ENCODE data around the gene SLC9B1.
A peak's percentile ranks its signal among the peaks of the same experiment; 100 is the strongest.
"Not testable (repeated sequence)": the region's sequence is repeated elsewhere in the genome, so short reads cannot be mapped to it uniquely, and the experiment has no call there.

SLC9B1 gene

GRCh38 chr4:102868781-102869568, 150.5 kb downstream of the SLC9B1 start, which contains the start of gene CISD2:
TSS of gene CISD2 (plus strand) at chr4:102868992. CDS start at chr4:102869085, 93 bp downstream.
- H3K4me3 ChIP-seq (ENCODE audit: insufficient read length, low read depth), result peak within 1 kb of the TSS; percentile 69
- no peaks in the 10 kb centered on the region; the same call in 1 of the 2 replicates for H3K9me3 ChIP-seq (ENCODE audit: insufficient read depth, low read length)
- peaks cover 4% of the 10 kb centered on the region for H3K36me3 ChIP-seq (ENCODE audit: insufficient read depth, insufficient read length, low read length)
- no peak for TF ChIP-seq SUZ12 (IDR thresholded peaks at IDR 0.05; ENCODE audit: extremely low read depth, insufficient read depth, insufficient read length)
- no peak for TF ChIP-seq YY1 (IDR thresholded peaks at IDR 0.05; ENCODE audit: insufficient read depth, insufficient read length)
- TF ChIP-seq ZNF274 (IDR thresholded peaks at IDR 0.05; ENCODE audit: low read depth, low read length), result no peak
- H3K27me3 ChIP-seq (ENCODE audit: insufficient read depth, insufficient read length), result no peaks in the 10 kb centered on the region
- DNase-seq (ENCODE audit: low read depth, low spot score), result peak; percentile 72
- H3K9ac ChIP-seq (ENCODE audit: insufficient read length, low read depth), result peak within 1 kb of the TSS; percentile 84
- H3K4me1 ChIP-seq (ENCODE audit: insufficient read depth, insufficient read length), result no peaks in the 10 kb centered on the region

GRCh38 chr4:102868153-102868780, 151.2 kb downstream of the SLC9B1 start:
- peaks cover 4% of the 10 kb centered on the region for H3K36me3 ChIP-seq (ENCODE audit: insufficient read depth, insufficient read length, low read length)
- no peak for TF ChIP-seq SUZ12 (IDR thresholded peaks at IDR 0.05; ENCODE audit: extremely low read depth, insufficient read depth, insufficient read length)
- TF ChIP-seq YY1 (IDR thresholded peaks at IDR 0.05; ENCODE audit: insufficient read depth, insufficient read length), result no peak
- TF ChIP-seq ZNF274 (IDR thresholded peaks at IDR 0.05; ENCODE audit: low read depth, low read length), result no peak
- no peaks in the 10 kb centered on the region for H3K4me1 ChIP-seq (ENCODE audit: insufficient read depth, insufficient read length)
- H3K4me3 ChIP-seq (ENCODE audit: insufficient read length, low read depth), result peak overlapping the region; percentile 69
- H3K27me3 ChIP-seq (ENCODE audit: insufficient read depth, insufficient read length), result no peaks in the 10 kb centered on the region
- no peaks in the 10 kb centered on the region; the same call in 1 of the 2 replicates for H3K9me3 ChIP-seq (ENCODE audit: insufficient read depth, low read length)
- DNase-seq (ENCODE audit: low read depth, low spot score), result no peak
- H3K9ac ChIP-seq (ENCODE audit: insufficient read length, low read depth), result peak overlapping the region; percentile 82

GRCh38 chr4:102867278-102868152, 152.0 kb downstream of the SLC9B1 start:
- Histone ChIP-seq H3K9me3 (ENCODE audit: insufficient read depth, low read length) (no peaks in the 10 kb centered on the region), H3K4me3 (ENCODE audit: insufficient read length, low read depth) (peak overlapping the region; percentile 69), H3K4me1 (ENCODE audit: insufficient read depth, insufficient read length) (no peaks in the 10 kb centered on the region), H3K9ac (ENCODE audit: insufficient read length, low read depth) (peak overlapping the region; percentile 10), H3K36me3 (ENCODE audit: insufficient read depth, insufficient read length, low read length) (no peaks in the 10 kb centered on the region), H3K27me3 (ENCODE audit: insufficient read depth, insufficient read length) (no peaks in the 10 kb centered on the region)
- no peak for DNase-seq (ENCODE audit: low read depth, low spot score)
- TF ChIP-seq YY1 (IDR thresholded peaks at IDR 0.05; ENCODE audit: insufficient read depth, insufficient read length) (no peak), SUZ12 (IDR thresholded peaks at IDR 0.05; ENCODE audit: extremely low read depth, insufficient read depth, insufficient read length) (no peak), ZNF274 (IDR thresholded peaks at IDR 0.05; ENCODE audit: low read depth, low read length) (no peak)

GRCh38 chr4:102865327-102865726, 154.2 kb downstream of the SLC9B1 start:
- H3K9ac ChIP-seq (ENCODE audit: insufficient read length, low read depth); H3K27me3 ChIP-seq (ENCODE audit: insufficient read depth, insufficient read length); H3K9me3 ChIP-seq (ENCODE audit: insufficient read depth, low read length); DNase-seq (ENCODE audit: low read depth, low spot score); H3K36me3 ChIP-seq (ENCODE audit: insufficient read depth, insufficient read length, low read length); H3K4me1 ChIP-seq (ENCODE audit: insufficient read depth, insufficient read length); H3K4me3 ChIP-seq (ENCODE audit: insufficient read length, low read depth): not testable (repeated sequence)

GRCh38 chr4:102862747-102863146, 156.8 kb downstream of the SLC9B1 start:
- no peak overlapping the region for H3K9ac ChIP-seq (ENCODE audit: insufficient read length, low read depth)
- H3K4me3 ChIP-seq (ENCODE audit: insufficient read length, low read depth), result no peak overlapping the region
- no peaks in the 10 kb centered on the region for H3K36me3 ChIP-seq (ENCODE audit: insufficient read depth, insufficient read length, low read length)
- peaks cover 13% of the 10 kb centered on the region; the same call in 1 of the 2 replicates for H3K9me3 ChIP-seq (ENCODE audit: insufficient read depth, low read length)
- H3K4me1 ChIP-seq (ENCODE audit: insufficient read depth, insufficient read length), result no peaks in the 10 kb centered on the region
- no peaks in the 10 kb centered on the region for H3K27me3 ChIP-seq (ENCODE audit: insufficient read depth, insufficient read length)
- TF ChIP-seq SUZ12 (IDR thresholded peaks at IDR 0.05; ENCODE audit: extremely low read depth, insufficient read depth, insufficient read length) (no peak), YY1 (IDR thresholded peaks at IDR 0.05; ENCODE audit: insufficient read depth, insufficient read length) (no peak)
- DNase-seq (ENCODE audit: low read depth, low spot score), result no peak

GRCh38 chr4:102862016-102862415, 157.5 kb downstream of the SLC9B1 start:
- Histone ChIP-seq H3K9me3 (ENCODE audit: insufficient read depth, low read length) (peaks cover 13% of the 10 kb centered on the region; the same call in 1 of the 2 replicates), H3K36me3 (ENCODE audit: insufficient read depth, insufficient read length, low read length) (no peaks in the 10 kb centered on the region), H3K27me3 (ENCODE audit: insufficient read depth, insufficient read length) (no peaks in the 10 kb centered on the region), H3K4me1 (ENCODE audit: insufficient read depth, insufficient read length) (no peaks in the 10 kb centered on the region), H3K9ac (ENCODE audit: insufficient read length, low read depth) (no peak overlapping the region), H3K4me3 (ENCODE audit: insufficient read length, low read depth) (no peak overlapping the region)
- DNase-seq (ENCODE audit: low read depth, low spot score), result no peak
- TF ChIP-seq ZNF274 (IDR thresholded peaks at IDR 0.05; ENCODE audit: low read depth, low read length) (no peak), SUZ12 (IDR thresholded peaks at IDR 0.05; ENCODE audit: extremely low read depth, insufficient read depth, insufficient read length) (no peak), YY1 (IDR thresholded peaks at IDR 0.05; ENCODE audit: insufficient read depth, insufficient read length) (no peak)
